Measurements from ENCODE around the gene RAB8B. TPM values are rescaled to one million over a fixed set of nuclear protein-coding genes. Genes with fewer than 3 reads are reported as not detected.
A peak's percentile ranks its signal among the peaks of the same experiment; 100 is the strongest.

Gene RAB8B
- total RNA-seq, 1 experiment from 2014 or later: 8.5 TPM

DNA sequence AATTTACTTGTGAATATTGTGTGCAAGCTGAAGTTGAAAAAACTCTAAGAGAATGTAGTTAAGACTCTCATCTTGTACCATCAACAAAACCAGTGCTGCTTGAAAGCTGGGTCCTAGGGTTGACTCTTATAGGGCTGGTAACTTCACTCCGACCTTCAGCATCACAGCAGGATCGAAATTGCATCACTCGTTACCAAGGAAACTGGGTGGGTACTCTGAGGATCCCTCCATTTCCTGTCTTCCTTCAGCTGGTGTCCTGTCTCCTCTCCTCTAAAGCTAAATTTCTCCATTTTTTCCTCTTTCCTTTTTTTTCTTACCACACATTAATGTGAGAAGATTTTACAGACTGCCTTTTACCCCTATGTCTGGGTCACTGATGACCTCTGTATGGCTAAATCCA lies 85.0 kb downstream of the RAB8B start:
- Histone ChIP-seq H3K9me3 (ENCODE audit: low read length) (no peaks in the 10 kb centered on the region), H3K36me3 (ENCODE audit: low read depth, low read length) (no peaks in the 10 kb centered on the region), H3K4me2 (ENCODE audit: low read length) (no peak overlapping the region), H4K20me1 (ENCODE audit: low read length) (no peaks in the 10 kb centered on the region), H3K4me3 (ENCODE audit: low read length) (no peak overlapping the region), H2AFZ (ENCODE audit: low read length) (no peak overlapping the region), H3F3A (ENCODE audit: low read length, unreplicated experiment) (no peaks in the 10 kb centered on the region), H3K9ac (ENCODE audit: low read length) (no peak overlapping the region), H3K27me3 (ENCODE audit: low read length) (no peaks in the 10 kb centered on the region), H3K4me1 (ENCODE audit: insufficient read depth, low read length) (no peaks in the 10 kb centered on the region), H3K79me2 (ENCODE audit: low read length) (no peaks in the 10 kb centered on the region), H3K27ac (ENCODE audit: low read length) (no peak overlapping the region), H3K9me2 (replicated peaks; ENCODE audit: low read length) (no peaks in the 10 kb centered on the region)
- no TSS peak for BruUV-seq (replicated peaks)
- ChIA-PET POLR2A (ENCODE audit: unreplicated experiment) (no interaction called here), CTCF (no interaction called here)
- DNase-seq (no peak), ATAC-seq (no peak)
- intact Hi-C loops (cut with micrococcal nuclease): no loop called here
- no peak for TF ChIP-seq EZH2 (IDR thresholded peaks at IDR 0.05; ENCODE audit: low read length, unreplicated experiment)
- TF ChIP-seq, protein P1, sequence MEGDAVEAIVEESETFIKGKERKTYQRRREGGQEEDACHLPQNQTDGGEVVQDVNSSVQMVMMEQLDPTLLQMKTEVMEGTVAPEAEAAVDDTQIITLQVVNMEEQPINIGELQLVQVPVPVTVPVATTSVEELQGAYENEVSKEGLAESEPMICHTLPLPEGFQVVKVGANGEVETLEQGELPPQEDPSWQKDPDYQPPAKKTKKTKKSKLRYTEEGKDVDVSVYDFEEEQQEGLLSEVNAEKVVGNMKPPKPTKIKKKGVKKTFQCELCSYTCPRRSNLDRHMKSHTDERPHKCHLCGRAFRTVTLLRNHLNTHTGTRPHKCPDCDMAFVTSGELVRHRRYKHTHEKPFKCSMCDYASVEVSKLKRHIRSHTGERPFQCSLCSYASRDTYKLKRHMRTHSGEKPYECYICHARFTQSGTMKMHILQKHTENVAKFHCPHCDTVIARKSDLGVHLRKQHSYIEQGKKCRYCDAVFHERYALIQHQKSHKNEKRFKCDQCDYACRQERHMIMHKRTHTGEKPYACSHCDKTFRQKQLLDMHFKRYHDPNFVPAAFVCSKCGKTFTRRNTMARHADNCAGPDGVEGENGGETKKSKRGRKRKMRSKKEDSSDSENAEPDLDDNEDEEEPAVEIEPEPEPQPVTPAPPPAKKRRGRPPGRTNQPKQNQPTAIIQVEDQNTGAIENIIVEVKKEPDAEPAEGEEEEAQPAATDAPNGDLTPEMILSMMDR (conservative IDR thresholded peaks at IDR 0.05; ENCODE audit: low read depth, low read length): no peak
- no peak for TF ChIP-seq EZH2phosphoT487 (IDR thresholded peaks at IDR 0.05; ENCODE audit: borderline replicate concordance, low read length)

DNA sequence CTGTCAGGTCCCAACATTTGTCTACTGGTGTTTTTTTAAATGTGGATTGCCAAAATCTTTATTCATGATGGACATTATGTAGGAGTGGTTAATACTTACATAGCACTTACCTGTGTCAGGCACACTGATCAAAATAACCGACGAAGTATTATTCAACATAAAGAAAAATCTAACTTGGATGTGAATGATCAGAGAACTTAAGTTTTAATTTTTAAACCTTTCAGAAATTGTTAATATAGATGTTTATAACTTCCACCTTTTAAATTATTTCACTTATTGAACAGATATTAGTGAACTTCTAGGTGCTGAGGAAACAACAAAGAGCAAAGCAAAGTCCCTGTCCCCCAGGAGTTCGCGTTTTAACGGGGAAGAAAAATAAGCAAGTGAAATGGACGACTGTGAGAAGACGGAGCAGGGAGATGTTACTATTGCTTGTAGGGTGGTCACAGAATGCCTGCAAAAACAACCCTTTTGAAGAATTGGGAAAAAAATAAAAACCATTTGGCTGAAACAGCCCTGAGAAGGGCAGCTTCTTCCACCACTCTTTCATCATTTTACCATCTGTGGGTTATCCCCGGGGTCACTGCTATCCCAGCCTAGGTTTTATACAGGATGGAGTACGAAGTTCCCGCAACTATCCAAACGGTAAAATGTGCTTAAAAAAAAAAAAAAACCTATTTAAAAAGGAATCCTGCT lies 87.1 kb downstream of the RAB8B start:
- no peaks in the 10 kb centered on the region for H3K9me2 ChIP-seq (replicated peaks; ENCODE audit: low read length)
- DNase-seq (no peak), ATAC-seq (peak; percentile 8)
- H3K4me1 ChIP-seq (ENCODE audit: insufficient read depth, low read length): no peaks in the 10 kb centered on the region
- POLR2A ChIA-PET (ENCODE audit: unreplicated experiment): interaction anchor here (0.6 to 0.7 kb wide), 2 partner anchors 16 to 66 kb away, joined by 9 read pairs; no protein-coding TSS in a partner anchor
- H3K36me3 ChIP-seq (ENCODE audit: low read depth, low read length): no peaks in the 10 kb centered on the region
- H3K27ac ChIP-seq (ENCODE audit: low read length): 0 out of 2 replicates have a peak overlapping the region, but pooled peaks have one; percentile 16
- no peaks in the 10 kb centered on the region for H3K27me3 ChIP-seq (ENCODE audit: low read length)
- no peaks in the 10 kb centered on the region for H3K79me2 ChIP-seq (ENCODE audit: low read length)
- no peaks in the 10 kb centered on the region for H4K20me1 ChIP-seq (ENCODE audit: low read length)
- peak overlapping the region; percentile 94 for H2AFZ ChIP-seq (ENCODE audit: low read length)
- peak overlapping the region; percentile 79 for H3K4me3 ChIP-seq (ENCODE audit: low read length)
- peak overlapping the region; percentile 95 for H3K4me2 ChIP-seq (ENCODE audit: low read length)
- H3K9me3 ChIP-seq (ENCODE audit: low read length): no peaks in the 10 kb centered on the region
- intact Hi-C loops (cut with micrococcal nuclease): loop anchor here (1.0 to 2.0 kb wide), 2 partner anchors 87 to 120 kb away; partner anchors contain the start of genes RAB8B and RPS27L
- H3F3A ChIP-seq (ENCODE audit: low read length, unreplicated experiment): no peaks in the 10 kb centered on the region
- TSS peak; percentile 85 for BruUV-seq (replicated peaks)
- TF ChIP-seq, protein P1 (conservative IDR thresholded peaks at IDR 0.05; ENCODE audit: low read depth, low read length): no peak
- TF ChIP-seq EZH2phosphoT487 (IDR thresholded peaks at IDR 0.05; ENCODE audit: borderline replicate concordance, low read length) (no peak), EZH2 (IDR thresholded peaks at IDR 0.05; ENCODE audit: low read length, unreplicated experiment) (no peak)
- H3K9ac ChIP-seq (ENCODE audit: low read length): peak overlapping the region; percentile 87
- CTCF ChIA-PET: interaction anchor here (0.5 kb wide), 1 partner anchor 91 kb away, joined by 3 read pairs; no protein-coding TSS in a partner anchor
